Chondrocyte (in vitro differentiated cells): ENCODE measurements around the gene RNF213. TPM values are rescaled to one million over a fixed set of nuclear protein-coding genes. Genes with fewer than 3 reads are reported as not detected.

Experiments
- DNase-seq: peaks from one replicate; pipeline ENCODE4 v3.0.0; 2021; ENCODE audit warnings: mixed read lengths, low spot score
- H3K27ac Mint-ChIP-seq: one replicate; pipeline ENCODE4 v1.8.0; 2021; ENCODE audit warnings: mild to moderate bottlenecking, moderate library complexity, mixed read lengths; ENCODE audit not compliant: unreplicated experiment
- H3K27me3 Mint-ChIP-seq: 2 replicates; pipeline ENCODE4 v1.8.0; 2021; ENCODE audit warnings: low read depth, mixed read lengths
- H3K36me3 Mint-ChIP-seq: 2 replicates; pipeline ENCODE4 v1.8.0; 2021; ENCODE audit warnings: low read depth, mixed read lengths
- H3K4me1 Mint-ChIP-seq: 2 replicates; pipeline ENCODE4 v1.8.0; 2021; ENCODE audit warnings: low read depth, mild to moderate bottlenecking, mixed read lengths
- H3K4me3 Mint-ChIP-seq: one replicate; pipeline ENCODE4 v1.8.0; 2021; ENCODE audit warnings: mild to moderate bottlenecking, moderate library complexity, mixed read lengths; ENCODE audit not compliant: unreplicated experiment
- H3K9me3 Mint-ChIP-seq: 2 replicates; pipeline ENCODE4 v1.8.0; 2021; ENCODE audit warnings: low read depth, mixed read lengths
- CTCF ChIP-seq: fragments of 200-600 bp; sonication (generic); IDR thresholded peaks from 2 replicates; pipeline ENCODE4 v1.5.0; 2021; ENCODE audit warnings: antibody characterized with exemption, mild to moderate bottlenecking, moderate library complexity
- total RNA-seq: library from RNA; stranded (reverse); gene quantifications from 3 replicates; pipeline ENCODE4 v1.2.1, GENCODE V29; 2021

Gene RNF213
- total RNA-seq, 1 donor from 2014 or later: 73.2 TPM

GRCh38 chr17:80227156-80227555 is 33.5 kb upstream of the RNF213 start:
- TF ChIP-seq CTCF: no peak
- Mint-ChIP-seq H3K27ac (no peak overlapping the region), H3K4me1 (peaks cover 4% of the 10 kb centered on the region), H3K9me3 (peaks cover 8% of the 10 kb centered on the region), H3K36me3 (peaks cover 12% of the 10 kb centered on the region), H3K4me3 (no peak overlapping the region), H3K27me3 (no peaks in the 10 kb centered on the region)
- DNase-seq: no peak

GRCh38 chr17:80227666-80228065 is 33.0 kb upstream of the RNF213 start:
- peaks cover 15% of the 10 kb centered on the region for H3K36me3 Mint-ChIP-seq
- no peak for DNase-seq
- no peak overlapping the region for H3K4me3 Mint-ChIP-seq
- H3K27ac Mint-ChIP-seq: no peak overlapping the region
- peaks cover 13% of the 10 kb centered on the region for H3K9me3 Mint-ChIP-seq
- H3K4me1 Mint-ChIP-seq: peaks cover 4% of the 10 kb centered on the region
- H3K27me3 Mint-ChIP-seq: no peaks in the 10 kb centered on the region
- no peak for TF ChIP-seq CTCF

GRCh38 chr17:80228477-80228876 is 32.2 kb upstream of the RNF213 start:
- TF ChIP-seq CTCF: no peak
- Mint-ChIP-seq H3K27me3 (no peaks in the 10 kb centered on the region), H3K4me3 (no peak overlapping the region), H3K36me3 (peaks cover 20% of the 10 kb centered on the region), H3K27ac (no peak overlapping the region), H3K9me3 (peaks cover 17% of the 10 kb centered on the region), H3K4me1 (no peaks in the 10 kb centered on the region)
- no peak for DNase-seq

GRCh38 chr17:80229011-80229410 is 31.6 kb upstream of the RNF213 start:
- Mint-ChIP-seq H3K4me1 (no peaks in the 10 kb centered on the region), H3K9me3 (peaks cover 20% of the 10 kb centered on the region), H3K4me3 (no peak overlapping the region), H3K36me3 (peaks cover 23% of the 10 kb centered on the region), H3K27me3 (no peaks in the 10 kb centered on the region), H3K27ac (no peak overlapping the region)
- no peak for DNase-seq
- no peak for TF ChIP-seq CTCF

- peaks cover 25% of the 10 kb centered on the region for H3K9me3 Mint-ChIP-seq
- H3K27ac Mint-ChIP-seq: no peak overlapping the region
- no peak for DNase-seq
- TF ChIP-seq CTCF: no peak
- H3K27me3 Mint-ChIP-seq: no peaks in the 10 kb centered on the region
- no peaks in the 10 kb centered on the region for H3K4me1 Mint-ChIP-seq
- H3K4me3 Mint-ChIP-seq: no peak overlapping the region
- H3K36me3 Mint-ChIP-seq: peaks cover 25% of the 10 kb centered on the region
These were observed 28.2 kb upstream of the RNF213 start for GRCh38 chr17:80232438-80232837.
